A673 (cell line): ENCODE measurements around the gene KLK5.
"Not testable (repeated sequence)": the region's sequence is repeated elsewhere in the genome, so short reads cannot be mapped to it uniquely, and the experiment has no call there.

Source experiments
- CTCF ChIP-seq: fragments of 300-800, 200-600 bp; sonication (generic); conservative IDR thresholded peaks from 2 replicates; pipeline ENCODE4 v1.5.1; 2017; ENCODE audit warnings: low read depth, mild to moderate bottlenecking, antibody characterized with exemption, low read length, moderate library complexity, mixed read lengths
- EZH2 ChIP-seq: fragments of 200-600 bp; sonication (generic); IDR thresholded peaks from 2 replicates; pipeline ENCODE4 v1.6.1; 2017; ENCODE audit warnings: borderline replicate concordance, low read depth, mild to moderate bottlenecking, mixed read lengths, antibody characterized with exemption, low read length; ENCODE audit not compliant: poor library complexity, severe bottlenecking

GRCh38 chr19:50896089-50896590 lies 56.7 kb downstream of the KLK5 start:
- not testable (repeated sequence) for TF ChIP-seq CTCF, EZH2
